Heart right ventricle (tissue), 16 donors: ENCODE measurements around the gene TEX101. TPM values are rescaled to one million over a fixed set of nuclear protein-coding genes. Genes with fewer than 3 reads are reported as not detected.

Experiments used
- ATAC-seq, 8 donors: fragments of 200-7000 bp; cut with Tn5 transposase; one replicate each; pipeline ENCODE4 v1.9.1; 2020; ENCODE audit warnings: mild to moderate bottlenecking in 8 of 8, moderate library complexity in 8 of 8, moderate number of reproducible peaks in 1 of 8
- DNase-seq, 2 donors: peaks; one replicate each; pipeline ENCODE4 v3.0.0-alpha.2; 2020
- H3K27ac ChIP-seq, 10 donors: fragments of 200-600 bp; sonication (generic) in 2 of 10; one replicate each; pipeline versions ENCODE4 v1.5.0 to v1.8.0; 2020 to 2022; ENCODE audit warnings: mild to moderate bottlenecking in 3 of 10
- H3K27me3 ChIP-seq, 7 donors: fragments of 200-600 bp; one replicate each; pipeline ENCODE4 v1.8.0; 2021 to 2022; ENCODE audit warnings: mild to moderate bottlenecking in 2 of 7
- H3K36me3 ChIP-seq, 9 donors: fragments of 200-600 bp; sonication (generic) in 1 of 9; one replicate each; pipeline versions ENCODE4 v1.5.0 to v1.8.0; 2020 to 2022; ENCODE audit warnings: mild to moderate bottlenecking in 2 of 9
- H3K4me1 ChIP-seq, 9 donors: fragments of 200-600 bp; sonication (generic) in 1 of 9; one replicate each; pipeline versions ENCODE4 v1.5.0 to v1.8.0; 2020 to 2022; ENCODE audit warnings: mild to moderate bottlenecking in 4 of 9
- H3K4me3 ChIP-seq, 10 donors: fragments of 200-600 bp; sonication (generic) in 2 of 10; one replicate each; pipeline versions ENCODE4 v1.5.0 to v1.8.0; 2020 to 2022; ENCODE audit warnings: mild to moderate bottlenecking in 7 of 10, moderate library complexity in 2 of 10
- H3K9me3 ChIP-seq, 11 donors: fragments of 200-600 bp in 10 of 11; sonication (generic) in 2 of 11; one replicate each; pipeline versions ENCODE4 v1.5.0 to v1.8.0; 2013 to 2022; ENCODE audit warnings: mild to moderate bottlenecking in 2 of 11, control low read depth in 1 of 11, moderate library complexity in 1 of 11
- WGBS, 2 donors: extraction: QIAGEN DNeasy Blood & Tissue Kit; methylation state at CpG; one replicate each; pipeline ENCODE4 v1.1.7; 2013; ENCODE audit warnings: inconsistent platforms in 1 of 2; 5-methylcytosine and 5-hydroxymethylcytosine counted together
- intact Hi-C, 10 donors: fragments of 100-400 bp; cut with DNase I; formaldehyde crosslinking; loops; one replicate each; pipeline versions ENCODE4 v1.11.1 to v1.14.2; 2022
- polyA plus RNA-seq, 2 donors: library from polyadenylated mRNA; stranded (reverse); fragments of 200-250 nt; gene quantifications; one replicate each; pipeline ENCODE4 v1.2.3, GENCODE V29; 2013
- total RNA-seq, 10 donors: library from RNA; stranded (reverse); fragmentation: NEBNext Ultra II Directional in 3 of 10; extraction: Animal tissue kit (Norgen Biotek cat#: 25700) in 3 of 10; gene quantifications; one replicate each; pipeline versions ENCODE4 v1.2.1 to v1.2.4, GENCODE V29; 2021 to 2023
- TF ChIP-seq, protein P1 (sequence below), 9 donors: fragments of 200-600 bp; sonication (generic) in 2 of 9; IDR thresholded peaks; one replicate each; pipeline versions ENCODE4 v1.5.0 to v1.8.0; 2021 to 2022; ENCODE audit warnings: antibody characterized with exemption in 9 of 9, mild to moderate bottlenecking in 5 of 9, moderate library complexity in 1 of 9
- donor health status: Arrhythmogenic right ventricular cardiomyopathy.
- donor health status: ischemic (EF 13 %, LVEDD 7.1; RV severe dilation, severe dysfunction).
- donor health status: healthy with polysubstance abuse.
- donor health status: DM: no; HTN: yes; CAD: no.
- donor health status: DM: no; HTN: no; CAD: no.
- donor health status: ischemic (EF 25% LVEDD 6.9; RV normal size, moderate dysfunction).
- donor health status: ischemic (EF 25% LVEDD 5.7; RV mildly dilated, moderate dysfunction).
- donor health status: healthy.
- donor health status: DM: yes; HTN: yes; CAD: no.
- donor health status: Ischemic cardiomyopathy.
- donor health status: ischemic (EF 35%, LVEDD 5.7; RV mildly dilated, moderate dysfunction).
- donor health status: nonischemic (EF 11% LVEDD 7.7; RV severe dilation, severe dysfunction).
- donor health status: DM: yes; HTN: yes; CAD: no.
- donor health status: PGD.
- donor health status: ischemic (EF 29% LVEDD 5.4; RV normal size, mild dysfunction).
- donor health status: nonischemic (EF 23%, LVEDD 6.1; RV moderate dilation, normal function).

TEX101 gene
- total and polyA plus RNA-seq, 12 donors = not detected

DNA sequence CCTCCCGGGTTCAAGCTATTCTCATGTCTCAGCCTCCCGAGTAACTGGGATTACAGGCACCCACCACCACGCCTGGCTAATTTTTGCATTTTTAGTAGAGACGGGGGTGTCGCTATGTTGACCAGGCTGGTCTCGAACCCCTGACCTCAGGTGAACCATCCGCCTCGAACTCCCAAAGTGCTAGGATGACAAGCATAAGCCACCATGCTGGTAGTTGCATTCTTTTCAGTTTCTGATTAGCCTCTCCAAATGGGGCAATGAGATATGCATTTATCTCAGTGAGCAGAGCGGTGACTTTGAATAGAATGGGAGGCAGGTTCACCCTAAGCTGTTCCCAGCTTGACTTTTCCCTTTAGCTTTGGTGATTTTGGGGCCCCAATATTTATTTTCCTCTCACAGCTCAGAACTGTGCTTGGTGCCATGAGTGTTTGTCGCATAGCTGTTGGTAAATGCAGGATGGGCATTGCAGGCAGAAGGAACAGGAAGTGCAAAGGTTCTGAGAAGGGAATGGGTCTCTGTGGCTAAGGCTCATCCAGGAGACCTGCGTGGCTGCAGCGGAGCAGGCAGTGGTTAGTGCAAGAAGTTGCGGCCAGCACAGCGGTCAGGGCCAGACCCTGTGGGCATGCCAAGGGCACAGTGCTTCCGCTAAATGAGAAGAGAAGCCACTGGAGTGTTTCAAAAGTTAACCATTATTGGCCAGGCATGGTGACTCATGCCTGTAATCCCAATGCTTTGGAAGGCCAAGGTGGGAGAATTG, 30.0 kb downstream of the TEX101 start:
- no peak overlapping the region for H3K27ac ChIP-seq
- TF ChIP-seq, protein P1, sequence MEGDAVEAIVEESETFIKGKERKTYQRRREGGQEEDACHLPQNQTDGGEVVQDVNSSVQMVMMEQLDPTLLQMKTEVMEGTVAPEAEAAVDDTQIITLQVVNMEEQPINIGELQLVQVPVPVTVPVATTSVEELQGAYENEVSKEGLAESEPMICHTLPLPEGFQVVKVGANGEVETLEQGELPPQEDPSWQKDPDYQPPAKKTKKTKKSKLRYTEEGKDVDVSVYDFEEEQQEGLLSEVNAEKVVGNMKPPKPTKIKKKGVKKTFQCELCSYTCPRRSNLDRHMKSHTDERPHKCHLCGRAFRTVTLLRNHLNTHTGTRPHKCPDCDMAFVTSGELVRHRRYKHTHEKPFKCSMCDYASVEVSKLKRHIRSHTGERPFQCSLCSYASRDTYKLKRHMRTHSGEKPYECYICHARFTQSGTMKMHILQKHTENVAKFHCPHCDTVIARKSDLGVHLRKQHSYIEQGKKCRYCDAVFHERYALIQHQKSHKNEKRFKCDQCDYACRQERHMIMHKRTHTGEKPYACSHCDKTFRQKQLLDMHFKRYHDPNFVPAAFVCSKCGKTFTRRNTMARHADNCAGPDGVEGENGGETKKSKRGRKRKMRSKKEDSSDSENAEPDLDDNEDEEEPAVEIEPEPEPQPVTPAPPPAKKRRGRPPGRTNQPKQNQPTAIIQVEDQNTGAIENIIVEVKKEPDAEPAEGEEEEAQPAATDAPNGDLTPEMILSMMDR (IDR thresholded peaks at IDR 0.05) = no peak
- ATAC-seq (peak in 1 of 8 donors; percentile 9), DNase-seq (no peak)
- WGBS, 2 donors = 84 to 86% methylated on average over 15 of the region's 15 CpGs
- no peaks in the 10 kb centered on the region for H3K27me3 ChIP-seq
- peaks cover 0 to 2% (median 0%) of the 10 kb centered on the region in 11 donors for H3K9me3 ChIP-seq
- no peak overlapping the region for H3K4me3 ChIP-seq
- H3K4me1 ChIP-seq = peaks cover 0 to 8% (median under 1%) of the 10 kb centered on the region in 9 donors
- H3K36me3 ChIP-seq = no peaks in the 10 kb centered on the region
- intact Hi-C loops = loop anchor here in 5 of 10 donors (5.0 to 10.0 kb wide), 2 partner anchors 208 to 210 kb away; no protein-coding TSS in a partner anchor

DNA sequence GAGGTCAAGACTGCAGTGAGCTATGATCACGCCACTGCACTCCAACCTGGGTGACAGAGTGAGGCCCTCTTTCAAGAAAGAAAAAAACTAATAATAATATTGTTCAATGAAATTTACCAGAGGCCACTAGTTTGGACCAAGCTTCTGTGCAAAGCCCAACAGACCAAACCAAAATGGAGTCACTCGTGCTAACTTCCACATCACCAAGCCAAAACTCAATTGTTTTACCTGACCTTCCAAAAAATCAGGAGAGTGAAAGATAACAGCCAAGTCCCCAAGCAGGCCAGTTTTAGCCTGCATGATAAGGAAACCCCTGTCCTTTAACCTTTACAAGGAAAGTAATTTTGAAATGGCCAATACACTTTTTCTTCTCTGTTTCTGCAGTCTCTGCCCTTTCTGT, 30.7 kb downstream of the TEX101 start:
- Histone ChIP-seq H3K27ac (no peak overlapping the region), H3K4me1 (peaks cover 0 to 11% (median 0%) of the 10 kb centered on the region in 9 donors)

GRCh38 chr19:43446746-43447489, 32.2 kb downstream of the TEX101 start:
- ATAC-seq = peak in 7 of 8 donors; percentile 72 to 87 (median 87)
- intact Hi-C loops = loop anchor here (1.0 to 10.0 kb wide), 4 partner anchors 72 to 208 kb away; no protein-coding TSS in a partner anchor
- peaks cover 0 to 17% (median 0%) of the 10 kb centered on the region in 9 donors for H3K4me1 ChIP-seq
- no peaks in the 10 kb centered on the region for H3K9me3 ChIP-seq
- no peaks in the 10 kb centered on the region for H3K36me3 ChIP-seq
- 26 to 27% methylated on average over 14 of the region's 14 CpGs for WGBS, 2 donors
- H3K4me3 ChIP-seq = no peak overlapping the region
- no peak overlapping the region for H3K27ac ChIP-seq
- TF ChIP-seq, protein P1 (IDR thresholded peaks at IDR 0.05) = peak; percentile 91 to 98 (median 95)
- DNase-seq = peak; percentile 71 to 80
- no peaks in the 10 kb centered on the region for H3K27me3 ChIP-seq

More for the DNA sequence above, 30.7 kb downstream of the TEX101 start:
- no peaks in the 10 kb centered on the region for H3K36me3 ChIP-seq
- intact Hi-C loops = loop anchor here in 5 of 10 donors (5.0 to 10.0 kb wide), 2 partner anchors 207 to 209 kb away; no protein-coding TSS in a partner anchor
- no peak for ATAC-seq
- no peak overlapping the region for H3K4me3 ChIP-seq
- WGBS, 2 donors = 83 to 90% methylated on average over 2 of the region's 2 CpGs
- H3K9me3 ChIP-seq = no peaks in the 10 kb centered on the region
- TF ChIP-seq, protein P1 (IDR thresholded peaks at IDR 0.05) = no peak
- DNase-seq = no peak
- no peaks in the 10 kb centered on the region for H3K27me3 ChIP-seq

GRCh38 chr19:43447655-43448054, 33.0 kb downstream of the TEX101 start:
- no peak overlapping the region for H3K27ac ChIP-seq
- no peak for ATAC-seq
- no peaks in the 10 kb centered on the region for H3K36me3 ChIP-seq
- H3K27me3 ChIP-seq = no peaks in the 10 kb centered on the region
- intact Hi-C loops = loop anchor here (1.0 to 10.0 kb wide), 4 partner anchors 71 to 207 kb away; no protein-coding TSS in a partner anchor
- TF ChIP-seq, protein P1 (IDR thresholded peaks at IDR 0.05) = no peak
- peaks cover 0 to 2% (median 0%) of the 10 kb centered on the region in 11 donors for H3K9me3 ChIP-seq
- WGBS, 2 donors = 89 to 92% methylated on average over 9 of the region's 9 CpGs
- H3K4me1 ChIP-seq = peaks cover 0 to 17% (median 0%) of the 10 kb centered on the region in 9 donors
- no peak for DNase-seq
- no peak overlapping the region for H3K4me3 ChIP-seq
